OCI-LY3 (cell line): ENCODE measurements around the gene COL4A5.

Experiments
- H2AFZ ChIP-seq: fragments of 200-600, 300-600 bp; shearing (Covaris generic); 2 replicates; pipeline ENCODE4 v1.6.0; 2014; ENCODE audit warnings: antibody characterized with exemption, low read depth, low read length
- H3K27ac ChIP-seq: fragments of 200-600, 300-600 bp; sonication (generic); 2 replicates; pipeline ENCODE4 v1.5.1; 2014; ENCODE audit warnings: mild to moderate bottlenecking, low read length, moderate library complexity, mixed read lengths
- H3K27me3 ChIP-seq: fragments of 200-600, 300-600 bp; sonication (generic); 2 replicates; pipeline ENCODE4 v1.6.1; 2014; ENCODE audit warnings: low read depth, low read length, mixed read lengths
- H3K36me3 ChIP-seq: fragments of 200-600, 300-600 bp; sonication (generic); replicated peaks from 2 replicates; pipeline ENCODE3; 2014; ENCODE audit warnings: low read depth, low read length, mixed read lengths
- H3K4me1 ChIP-seq: fragments of 300-600, 200-600 bp; sonication (generic); 2 replicates; pipeline ENCODE4 v1.6.1; 2014; ENCODE audit warnings: low read length, mixed read lengths
- H3K4me2 ChIP-seq: fragments of 200-600, 300-600 bp; sonication (generic); 2 replicates; pipeline ENCODE4 v1.6.1; 2014; ENCODE audit warnings: low read length, mixed read lengths
- H3K4me3 ChIP-seq: fragments of 300-600, 200-600 bp; sonication (generic); 2 replicates; pipeline ENCODE4 v1.5.1; 2014; ENCODE audit warnings: antibody characterized with exemption, mild to moderate bottlenecking, low read length, moderate library complexity
- H3K79me2 ChIP-seq: fragments of 300-600, 200-600 bp; shearing (Covaris generic); 2 replicates; pipeline ENCODE4 v1.6.1; 2014; ENCODE audit warnings: mild to moderate bottlenecking, low read length, mixed read lengths
- H3K9ac ChIP-seq: fragments of 300-600, 200-600 bp; shearing (Covaris generic); 2 replicates; pipeline ENCODE4 v1.6.0; 2014; ENCODE audit warnings: mild to moderate bottlenecking, low read length, moderate library complexity
- H3K9me3 ChIP-seq: fragments of 200-600, 300-600 bp; shearing (Covaris generic); 2 replicates; pipeline ENCODE4 v1.6.1; 2014; ENCODE audit warnings: low read length, mixed read lengths; ENCODE audit not compliant: insufficient read depth
- H4K20me1 ChIP-seq: fragments of 200-600, 300-600 bp; sonication (generic); 2 replicates; pipeline ENCODE4 v1.6.1; 2016; ENCODE audit warnings: low read length, mixed read lengths; ENCODE audit not compliant: insufficient read depth
- CTCF ChIP-seq: fragments of 200-600, 300-600 bp; sonication (generic); IDR thresholded peaks from 2 replicates; pipeline ENCODE4 v1.5.1; 2014; ENCODE audit warnings: antibody characterized with exemption, low read length, low read depth
- EZH2phosphoT487 ChIP-seq: fragments of 200-600 bp; shearing (Covaris generic); IDR thresholded peaks from 2 replicates; pipeline ENCODE4 v1.6.1; 2018; ENCODE audit warnings: antibody characterized with exemption, mixed run types, low read depth

Gene COL4A5

GRCh38 chrX:108397627-108398391 lies 41.8 kb upstream of the COL4A5 start:
- peaks cover 32% of the 10 kb centered on the region for H3K4me1 ChIP-seq
- H3K4me2 ChIP-seq = peak overlapping the region; percentile 68

GRCh38 chrX:108399418-108400165 lies 40.0 kb upstream of the COL4A5 start:
- Histone ChIP-seq H3K36me3 (no peaks in the 10 kb centered on the region), H3K4me3 (no peak overlapping the region), H2AFZ (no peak overlapping the region)

More at GRCh38 chrX:108397627-108398391, 41.8 kb upstream of the COL4A5 start:
- peak overlapping the region; percentile 53; the same call in 1 of the 2 replicates for H2AFZ ChIP-seq
- H3K9me3 ChIP-seq = no peaks in the 10 kb centered on the region
- peak overlapping the region; percentile 75 for H3K27ac ChIP-seq
- H3K79me2 ChIP-seq = no peaks in the 10 kb centered on the region
- peak overlapping the region; percentile 57 for H3K4me3 ChIP-seq
- H3K9ac ChIP-seq = peak overlapping the region; percentile 33; the same call in 1 of the 2 replicates
- H3K36me3 ChIP-seq = no peaks in the 10 kb centered on the region
- TF ChIP-seq EZH2phosphoT487 (no peak), CTCF (no peak)
- H4K20me1 ChIP-seq = no peaks in the 10 kb centered on the region
- H3K27me3 ChIP-seq = no peaks in the 10 kb centered on the region

DNA sequence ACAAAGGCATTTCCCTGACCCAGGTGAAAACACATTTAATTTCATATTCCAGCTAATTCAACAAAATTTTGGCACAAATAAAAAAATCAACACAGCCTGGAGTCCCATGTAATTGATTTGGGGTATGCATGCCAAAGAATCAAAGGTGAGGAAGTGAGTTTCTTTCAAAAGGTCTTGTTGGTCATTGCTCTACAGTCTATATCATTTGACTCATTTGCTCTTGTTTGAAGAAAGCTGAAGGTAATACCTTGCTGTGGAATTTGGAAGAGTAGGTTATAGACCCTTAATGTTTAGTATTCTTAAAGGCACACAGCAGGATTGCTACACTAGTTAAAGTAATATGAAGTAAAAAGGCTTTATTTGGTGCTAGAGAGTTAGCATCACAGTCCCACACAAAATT lies 26.9 kb upstream of the COL4A5 start:
- no peak for TF ChIP-seq CTCF
- no peak for TF ChIP-seq EZH2phosphoT487
- Histone ChIP-seq H3K4me1 (peaks cover 4% of the 10 kb centered on the region), H3K36me3 (no peaks in the 10 kb centered on the region), H3K9ac (no peak overlapping the region), H4K20me1 (no peaks in the 10 kb centered on the region), H3K4me2 (no peak overlapping the region), H2AFZ (no peak overlapping the region), H3K9me3 (no peaks in the 10 kb centered on the region), H3K27me3 (no peaks in the 10 kb centered on the region), H3K79me2 (no peaks in the 10 kb centered on the region), H3K4me3 (no peak overlapping the region), H3K27ac (no peak overlapping the region)

More at GRCh38 chrX:108399418-108400165, 40.0 kb upstream of the COL4A5 start:
- Histone ChIP-seq H3K9me3 (no peaks in the 10 kb centered on the region), H3K9ac (no peak overlapping the region), H3K4me1 (peaks cover 32% of the 10 kb centered on the region), H3K27ac (no peak overlapping the region), H3K4me2 (no peak overlapping the region), H3K27me3 (no peaks in the 10 kb centered on the region), H3K79me2 (no peaks in the 10 kb centered on the region), H4K20me1 (no peaks in the 10 kb centered on the region)
- TF ChIP-seq EZH2phosphoT487 (no peak), CTCF (no peak)

DNA sequence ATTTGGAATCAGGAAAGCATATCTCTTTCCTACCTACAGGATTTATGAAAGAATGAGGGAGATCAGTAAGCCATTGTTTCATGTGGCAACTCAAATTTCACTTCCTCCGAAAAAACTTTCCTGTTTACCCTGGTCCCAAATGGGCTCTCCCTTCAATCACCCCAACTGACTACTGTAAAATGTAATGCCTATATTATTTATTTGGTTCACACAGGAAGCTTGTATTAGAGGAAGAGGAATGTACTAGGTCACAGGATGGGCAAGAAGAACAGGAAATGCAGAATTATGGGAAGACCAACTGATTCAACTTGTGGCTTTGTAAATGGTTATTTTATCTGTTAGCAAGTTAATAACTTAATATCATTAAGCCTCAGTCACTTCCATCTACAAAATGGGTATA lies 24.5 kb upstream of the COL4A5 start:
- H3K4me3 ChIP-seq = no peak overlapping the region
- H3K27me3 ChIP-seq = no peaks in the 10 kb centered on the region
- no peak overlapping the region for H3K4me2 ChIP-seq
- no peak overlapping the region for H3K27ac ChIP-seq
- TF ChIP-seq EZH2phosphoT487 = no peak
- no peak for TF ChIP-seq CTCF
- no peak overlapping the region for H3K9ac ChIP-seq
- H4K20me1 ChIP-seq = no peaks in the 10 kb centered on the region
- H3K9me3 ChIP-seq = no peaks in the 10 kb centered on the region
- H3K79me2 ChIP-seq = no peaks in the 10 kb centered on the region
- peaks cover 4% of the 10 kb centered on the region for H3K4me1 ChIP-seq
- H3K36me3 ChIP-seq = no peaks in the 10 kb centered on the region
- H2AFZ ChIP-seq = no peak overlapping the region
